Stimulated activated memory B cell treated with anti-CD40 and anti-IgM and Interleukin-4, amounts not matched to agents 10 μg/mL and 1 μg/mL and 100 μg/mL, for 72 hours (primary cell): Measurements from ENCODE around the gene ETFA.

Experiments
- ATAC-seq: fragments of 150-1000 bp; cut with Tn5 transposase; 2 replicates; pipeline ENCODE4 v1.10.0; 2021
- H3K27ac Mint-ChIP-seq: one replicate; pipeline ENCODE4 v1.8.0; 2022; ENCODE audit warnings: mild to moderate bottlenecking, mixed read lengths
- H3K27me3 Mint-ChIP-seq: one replicate; pipeline ENCODE4 v1.8.0; 2022; ENCODE audit warnings: mixed read lengths
- H3K36me3 Mint-ChIP-seq: one replicate; pipeline ENCODE4 v1.8.0; 2022; ENCODE audit warnings: mixed read lengths
- H3K4me1 Mint-ChIP-seq: one replicate; pipeline ENCODE4 v1.8.0; 2022; ENCODE audit warnings: mixed read lengths
- H3K4me3 Mint-ChIP-seq: one replicate; pipeline ENCODE4 v1.8.0; 2022; ENCODE audit warnings: mild to moderate bottlenecking, moderate library complexity, mixed read lengths
- H3K9me3 Mint-ChIP-seq: one replicate; pipeline ENCODE4 v1.8.0; 2022; ENCODE audit warnings: mixed read lengths

ETFA gene

GRCh38 chr15:76311100-76311953 lies at the start of gene ETFA:
ETFA (minus strand) TSS chr15:76311469; CDS start chr15:76311388, 81 bp downstream.
- no peaks in the 10 kb centered on the region for H3K27me3 Mint-ChIP-seq

GRCh38 chr15:76360416-76360815 lies 49.1 kb upstream of the ETFA start:
- Mint-ChIP-seq H3K4me3 (no peak overlapping the region), H3K27me3 (no peaks in the 10 kb centered on the region), H3K36me3 (peaks cover 20% of the 10 kb centered on the region), H3K9me3 (no peaks in the 10 kb centered on the region), H3K4me1 (no peaks in the 10 kb centered on the region), H3K27ac (no peak overlapping the region)
- ATAC-seq = no peak

More at GRCh38 chr15:76311100-76311953, at the start of gene ETFA:
- peak; percentile 99 for ATAC-seq
- no peaks in the 10 kb centered on the region for H3K9me3 Mint-ChIP-seq
- H3K36me3 Mint-ChIP-seq = no peaks in the 10 kb centered on the region
- H3K4me1 Mint-ChIP-seq = peaks cover 45% of the 10 kb centered on the region
- peak within 1 kb of the TSS; percentile 90 for H3K27ac Mint-ChIP-seq
- H3K4me3 Mint-ChIP-seq = peak within 1 kb of the TSS; percentile 85

- Mint-ChIP-seq H3K27ac (no peak overlapping the region), H3K4me1 (no peaks in the 10 kb centered on the region), H3K27me3 (no peaks in the 10 kb centered on the region), H3K4me3 (no peak overlapping the region), H3K36me3 (peaks cover 11% of the 10 kb centered on the region), H3K9me3 (no peaks in the 10 kb centered on the region)
- no peak for ATAC-seq
These were observed 47.9 kb upstream of the ETFA start for GRCh38 chr15:76359152-76359551.

GRCh38 chr15:76358453-76358852 lies 47.2 kb upstream of the ETFA start:
- H3K36me3 Mint-ChIP-seq = peaks cover 8% of the 10 kb centered on the region
- H3K4me1 Mint-ChIP-seq = no peaks in the 10 kb centered on the region
- no peak overlapping the region for H3K27ac Mint-ChIP-seq
- no peak for ATAC-seq
- H3K9me3 Mint-ChIP-seq = no peaks in the 10 kb centered on the region
- no peaks in the 10 kb centered on the region for H3K27me3 Mint-ChIP-seq
- no peak overlapping the region for H3K4me3 Mint-ChIP-seq

DNA sequence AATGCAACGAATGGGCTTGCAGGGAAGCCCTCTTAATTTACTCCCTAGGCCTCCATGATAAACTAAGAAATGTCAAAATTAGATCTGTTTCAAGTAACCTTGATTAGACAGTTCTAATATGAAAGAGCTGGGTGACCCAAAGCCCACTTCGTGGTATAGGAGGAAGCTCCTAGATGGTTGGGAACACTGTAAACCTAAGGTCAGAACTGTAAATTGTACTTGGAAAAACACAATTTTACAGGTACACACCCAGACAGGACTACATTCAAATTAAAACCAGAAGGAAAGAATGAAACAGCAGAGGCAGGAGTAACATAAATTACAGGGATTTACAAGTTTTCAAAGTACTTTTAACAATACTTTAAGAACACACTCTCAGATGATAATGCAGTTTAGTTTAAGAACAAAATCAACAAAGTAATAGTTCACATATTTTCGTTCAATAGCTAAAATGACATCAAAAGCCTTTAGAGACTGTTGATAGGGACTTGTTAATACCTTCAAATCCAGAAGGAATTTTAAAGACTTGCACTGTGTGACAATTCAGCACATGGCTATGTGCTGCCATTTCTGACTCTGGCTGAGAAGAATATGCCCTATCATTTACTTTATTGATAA lies 43.7 kb upstream of the ETFA start:
- Mint-ChIP-seq H3K36me3 (peaks cover 13% of the 10 kb centered on the region), H3K4me3 (no peak overlapping the region), H3K9me3 (no peaks in the 10 kb centered on the region), H3K27me3 (no peaks in the 10 kb centered on the region), H3K27ac (no peak overlapping the region), H3K4me1 (no peaks in the 10 kb centered on the region)
- no peak for ATAC-seq

DNA sequence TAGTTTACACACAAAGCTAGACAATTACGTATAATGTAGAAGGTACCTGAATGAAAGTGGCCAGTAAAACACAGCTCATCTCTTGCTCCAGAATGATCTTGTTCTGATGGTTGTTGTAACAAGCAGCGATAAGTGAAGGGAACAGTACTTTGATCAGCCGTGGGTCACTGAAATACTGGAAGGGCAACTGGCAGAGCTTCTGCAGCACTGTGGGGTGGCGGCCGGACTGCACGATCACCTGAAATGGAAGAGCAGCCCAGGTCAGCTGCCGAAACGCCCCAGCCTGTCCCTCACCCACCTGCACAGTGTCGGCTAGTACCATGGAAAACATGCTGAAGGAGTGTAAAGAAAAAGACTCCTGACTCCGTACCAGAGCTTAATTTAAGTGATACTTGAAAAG lies 42.6 kb upstream of the ETFA start:
- no peak for ATAC-seq
- Mint-ChIP-seq H3K27ac (no peak overlapping the region), H3K4me1 (no peaks in the 10 kb centered on the region), H3K9me3 (no peaks in the 10 kb centered on the region), H3K4me3 (no peak overlapping the region), H3K27me3 (no peaks in the 10 kb centered on the region), H3K36me3 (peaks cover 18% of the 10 kb centered on the region)

DNA sequence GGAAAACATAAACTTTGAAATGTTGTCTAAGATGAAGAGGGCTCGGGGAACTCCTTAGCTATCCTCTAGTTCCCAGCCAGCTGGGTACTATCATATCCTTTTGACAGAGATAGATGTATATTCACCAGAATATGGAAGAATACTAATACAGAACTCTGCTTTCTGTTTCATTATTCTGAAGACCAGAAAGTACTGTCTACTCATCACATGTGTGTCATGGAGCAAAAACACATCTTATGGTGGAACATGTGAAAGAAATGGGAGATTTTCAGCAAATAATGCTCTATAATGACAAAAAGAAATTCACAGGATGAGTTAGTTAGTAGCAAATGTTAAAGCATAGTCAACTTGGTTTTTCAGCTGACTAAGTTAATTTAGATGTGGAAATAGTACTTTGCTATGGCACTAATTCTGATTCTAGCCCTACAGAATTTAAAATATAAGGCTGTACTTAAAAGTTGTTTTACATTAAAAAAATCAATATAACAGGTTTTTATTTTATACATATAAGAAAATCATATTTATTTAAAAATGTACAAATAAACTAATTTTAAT lies 41.8 kb upstream of the ETFA start:
- H3K9me3 Mint-ChIP-seq = no peaks in the 10 kb centered on the region
- no peak overlapping the region for H3K27ac Mint-ChIP-seq
- no peak overlapping the region for H3K4me3 Mint-ChIP-seq
- H3K27me3 Mint-ChIP-seq = peaks cover 1% of the 10 kb centered on the region
- H3K4me1 Mint-ChIP-seq = no peaks in the 10 kb centered on the region
- no peak for ATAC-seq
- peaks cover 18% of the 10 kb centered on the region for H3K36me3 Mint-ChIP-seq

DNA sequence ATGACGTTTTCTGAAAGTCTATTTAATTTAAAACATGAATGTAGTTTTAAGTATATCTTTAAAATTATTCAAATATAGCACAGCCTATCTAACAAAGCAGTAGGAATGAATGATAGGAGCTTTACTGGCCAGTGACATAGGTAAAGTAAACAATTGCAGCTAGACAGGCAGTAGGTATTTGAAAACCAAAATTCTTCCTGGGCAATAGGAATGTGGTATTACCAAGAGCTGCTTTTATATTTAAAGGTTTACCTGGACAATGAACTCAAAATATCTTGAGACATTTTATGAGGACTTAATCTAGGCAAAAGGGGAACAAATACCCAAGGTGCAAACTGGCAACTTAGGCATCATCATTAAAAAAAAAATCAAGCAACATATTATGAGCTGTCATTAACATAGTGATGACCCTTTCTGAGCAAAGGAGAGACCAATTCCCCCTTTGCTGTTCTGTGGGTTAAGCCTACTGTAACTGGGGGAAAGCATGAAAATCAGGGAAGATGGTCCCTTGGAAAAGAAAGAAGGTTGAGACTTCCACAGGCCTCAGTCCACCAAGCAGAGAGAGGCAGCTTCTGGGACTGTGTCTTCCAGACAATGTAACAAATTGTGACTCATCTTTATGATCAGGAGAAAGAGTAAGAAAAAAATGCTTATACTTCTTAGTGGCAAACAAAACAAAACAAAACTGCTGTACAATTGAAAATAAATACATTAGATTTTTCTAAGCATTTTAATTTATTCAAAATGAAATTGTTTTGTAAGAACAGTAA lies 38.2 kb upstream of the ETFA start:
- peaks cover 12% of the 10 kb centered on the region for H3K4me1 Mint-ChIP-seq
- ATAC-seq = no peak
- no peak overlapping the region for H3K27ac Mint-ChIP-seq
- no peaks in the 10 kb centered on the region for H3K9me3 Mint-ChIP-seq
- H3K4me3 Mint-ChIP-seq = no peak overlapping the region
- peaks cover 25% of the 10 kb centered on the region for H3K27me3 Mint-ChIP-seq
- H3K36me3 Mint-ChIP-seq = peaks cover 10% of the 10 kb centered on the region

GRCh38 chr15:76347482-76348055 lies 36.3 kb upstream of the ETFA start:
- H3K4me1 Mint-ChIP-seq = peaks cover 12% of the 10 kb centered on the region
- H3K27me3 Mint-ChIP-seq = peaks cover 41% of the 10 kb centered on the region
- H3K36me3 Mint-ChIP-seq = peaks cover 10% of the 10 kb centered on the region
- H3K4me3 Mint-ChIP-seq = no peak overlapping the region
- no peak for ATAC-seq
- no peak overlapping the region for H3K27ac Mint-ChIP-seq
- H3K9me3 Mint-ChIP-seq = no peaks in the 10 kb centered on the region

DNA sequence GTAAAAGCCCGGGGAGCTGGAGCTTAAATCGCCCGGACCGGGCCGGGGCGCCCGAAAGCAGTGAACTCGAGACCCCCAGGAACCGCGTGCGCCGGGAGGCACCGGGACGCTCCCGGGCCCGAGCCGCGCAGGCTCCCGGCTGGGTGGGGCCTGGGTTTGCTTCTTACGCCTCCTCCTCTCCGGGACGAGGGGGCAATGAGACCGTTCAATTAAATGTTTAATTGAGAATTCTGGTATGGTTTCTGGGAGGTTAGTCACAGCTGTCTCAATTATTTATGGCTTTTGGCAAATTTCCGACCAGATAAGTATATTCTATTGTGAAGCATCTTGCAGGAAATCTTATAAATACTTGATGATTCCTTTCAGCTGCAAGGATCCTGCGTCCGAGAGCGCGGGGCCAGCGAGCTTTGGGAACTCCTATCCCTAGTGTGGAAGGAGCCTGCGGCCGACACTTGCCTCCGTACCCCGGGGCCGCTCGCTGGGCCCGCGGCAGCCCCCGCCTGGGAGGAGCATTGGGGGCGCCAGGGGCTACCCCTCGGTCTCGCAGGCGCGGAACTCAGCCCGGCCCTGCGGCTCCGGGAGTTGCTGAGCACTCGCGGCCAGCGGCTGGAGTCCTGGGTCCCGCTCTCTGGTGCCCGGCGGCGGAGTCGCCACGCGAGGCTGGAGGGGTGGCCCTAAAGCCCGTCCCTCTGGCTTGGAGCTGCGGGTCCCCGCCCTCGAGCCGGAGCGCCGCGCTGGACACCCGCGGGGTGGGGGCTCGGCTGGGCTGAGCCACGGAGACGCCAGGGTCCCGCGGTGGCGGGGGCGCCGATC lies 35.6 kb upstream of the ETFA start:
- Mint-ChIP-seq H3K4me1 (peaks cover 15% of the 10 kb centered on the region), H3K27me3 (peaks cover 44% of the 10 kb centered on the region), H3K9me3 (no peaks in the 10 kb centered on the region), H3K36me3 (peaks cover 6% of the 10 kb centered on the region), H3K4me3 (peak overlapping the region; percentile 72), H3K27ac (no peak overlapping the region)
- ATAC-seq = no peak

DNA sequence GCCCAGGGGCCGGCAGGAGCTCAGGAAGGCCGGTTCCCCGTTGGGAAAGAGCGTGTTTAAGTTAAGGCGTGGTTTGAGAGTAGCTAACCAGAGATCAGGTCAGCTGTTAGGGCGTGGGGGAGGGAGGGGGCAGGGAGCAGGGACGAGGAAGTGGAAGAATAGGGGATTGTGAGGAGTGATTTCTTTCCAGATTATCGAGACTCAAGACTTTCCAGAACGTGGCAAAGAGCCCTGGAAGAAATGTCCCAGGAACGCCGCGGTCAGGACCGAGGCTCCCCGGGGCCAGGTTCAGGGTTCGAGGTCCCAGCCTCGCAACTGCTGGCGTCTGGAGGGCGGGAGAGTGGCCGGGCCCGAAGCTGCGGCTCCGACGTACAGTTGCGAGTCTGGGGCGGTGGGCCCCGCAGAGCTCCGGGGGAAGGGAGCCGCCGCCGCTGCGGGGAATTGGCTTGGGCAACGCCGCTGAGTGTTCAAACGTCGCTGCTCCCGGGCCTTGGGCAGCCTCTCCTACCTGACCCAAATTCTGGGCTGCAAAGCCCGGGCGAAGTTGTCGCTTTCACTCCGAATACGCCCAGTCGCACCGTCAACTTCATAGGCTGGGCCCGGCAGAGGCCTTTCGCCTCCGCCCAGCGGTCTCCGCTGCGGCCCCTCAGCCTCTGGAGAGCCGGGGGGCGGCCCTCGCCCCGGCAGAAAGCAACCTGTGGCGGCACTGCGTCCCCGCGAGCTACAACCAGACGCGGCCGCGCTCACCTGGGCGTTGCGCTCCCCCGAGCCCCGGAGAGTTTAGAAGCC lies 34.8 kb upstream of the ETFA start:
- peak overlapping the region; percentile 72 for H3K4me3 Mint-ChIP-seq
- H3K9me3 Mint-ChIP-seq = no peaks in the 10 kb centered on the region
- H3K4me1 Mint-ChIP-seq = peaks cover 24% of the 10 kb centered on the region
- H3K27ac Mint-ChIP-seq = no peak overlapping the region
- peaks cover 52% of the 10 kb centered on the region for H3K27me3 Mint-ChIP-seq
- ATAC-seq = peak; percentile 27
- peaks cover 5% of the 10 kb centered on the region for H3K36me3 Mint-ChIP-seq

DNA sequence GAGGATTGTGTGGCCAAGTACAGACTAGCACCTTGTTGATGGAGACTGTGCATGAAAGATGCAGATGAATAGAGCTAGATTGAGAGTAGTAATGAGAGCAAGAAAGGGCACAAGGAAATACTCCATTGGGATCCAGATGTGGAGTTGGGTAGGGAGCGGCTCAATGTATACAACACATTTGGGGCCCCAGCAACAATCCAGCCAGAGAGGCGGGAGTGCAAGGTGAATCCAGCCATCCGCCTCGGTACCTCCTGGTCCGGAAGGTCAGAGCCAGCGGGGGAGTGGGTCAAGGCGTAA lies 34.3 kb upstream of the ETFA start:
- Mint-ChIP-seq H3K4me1 (peaks cover 29% of the 10 kb centered on the region), H3K9me3 (no peaks in the 10 kb centered on the region), H3K36me3 (peaks cover 5% of the 10 kb centered on the region), H3K27me3 (peaks cover 58% of the 10 kb centered on the region), H3K27ac (no peak overlapping the region), H3K4me3 (peak overlapping the region; percentile 72)
- ATAC-seq = no peak

DNA sequence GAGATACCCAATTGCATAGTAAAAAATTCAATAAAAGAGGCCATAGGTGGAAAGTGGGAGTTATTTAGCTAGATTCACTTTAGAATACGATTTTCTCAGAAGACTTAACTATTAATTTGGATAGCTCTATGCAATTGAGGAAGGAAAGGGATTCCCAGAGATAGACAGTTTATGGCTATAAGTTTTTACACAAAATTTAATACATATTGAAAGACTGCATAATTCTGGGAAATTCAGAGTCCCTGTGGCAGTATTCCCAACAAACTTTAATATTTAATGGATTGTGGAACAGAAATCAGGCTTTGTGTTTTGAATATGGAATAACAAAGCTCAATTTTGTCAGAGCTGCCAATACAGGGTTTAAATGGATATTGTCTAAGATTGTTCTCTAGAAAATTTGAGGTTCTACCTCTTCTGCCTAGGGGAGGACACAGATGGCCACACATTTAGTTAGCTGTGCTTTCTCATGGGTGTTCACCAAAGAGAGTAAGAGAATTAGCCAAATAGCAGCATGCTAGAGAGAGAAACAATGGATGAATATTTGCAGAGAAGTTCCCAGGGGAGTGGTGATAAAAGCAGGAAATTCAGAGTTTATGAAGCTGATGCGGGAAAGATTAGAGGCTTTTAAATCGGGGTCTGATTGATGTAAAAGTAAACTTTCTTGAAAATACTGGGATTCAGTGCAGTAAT lies 33.8 kb upstream of the ETFA start:
- Mint-ChIP-seq H3K4me1 (peaks cover 34% of the 10 kb centered on the region), H3K27me3 (peaks cover 63% of the 10 kb centered on the region), H3K36me3 (peaks cover 5% of the 10 kb centered on the region), H3K27ac (no peak overlapping the region), H3K9me3 (no peaks in the 10 kb centered on the region), H3K4me3 (peak overlapping the region; percentile 72)
- no peak for ATAC-seq
